Stomach smooth muscle (tissue), 2 donors: Measurements from ENCODE around the gene AGPAT3.

Source experiments
- H3K27ac ChIP-seq: one replicate; pipeline ENCODE4 v1.7.0; 2013; ENCODE audit warnings: mild to moderate bottlenecking, low read length, inconsistent platforms
- H3K27me3 ChIP-seq, 2 donors: one replicate each; pipeline ENCODE4 v1.7.0; 2013; ENCODE audit warnings: low read length in 2 of 2; ENCODE audit not compliant: insufficient read depth in 2 of 2, control insufficient read depth in 1 of 2
- H3K36me3 ChIP-seq, 2 donors: one replicate each; pipeline ENCODE4 v1.7.0; 2013; ENCODE audit warnings: low read length in 2 of 2; ENCODE audit not compliant: control insufficient read depth in 2 of 2, insufficient read depth in 2 of 2
- H3K4me1 ChIP-seq: one replicate; pipeline ENCODE4 v1.7.0; 2013; ENCODE audit warnings: low read length; ENCODE audit not compliant: control insufficient read depth, insufficient read depth
- H3K4me3 ChIP-seq, 2 donors: one replicate each; pipeline ENCODE4 v1.7.0; 2013; ENCODE audit warnings: low read length in 2 of 2
- H3K9ac ChIP-seq, 2 donors: one replicate each; pipeline ENCODE4 v1.7.0; 2013; ENCODE audit warnings: low read length in 2 of 2, mild to moderate bottlenecking in 1 of 2
- H3K9me3 ChIP-seq, 2 donors: one replicate each; pipeline ENCODE4 v1.7.0; 2013; ENCODE audit warnings: low read length in 2 of 2; ENCODE audit not compliant: control insufficient read depth in 2 of 2
- donor health status: healthy.
- donor health status: Pancreatic carcinoma.

AGPAT3 gene

GRCh38 chr21:43884012-43884860 lies 19.2 kb downstream of the AGPAT3 start:
- Histone ChIP-seq H3K4me1 (peaks cover 28% of the 10 kb centered on the region), H3K36me3 (peaks cover 0 to 2% of the 10 kb centered on the region in 2 donors), H3K4me3 (no peak overlapping the region), H3K9ac (no peak overlapping the region), H3K27ac (no peak overlapping the region), H3K27me3 (no peaks in the 10 kb centered on the region), H3K9me3 (no peaks in the 10 kb centered on the region)

GRCh38 chr21:43884861-43885417 lies 19.9 kb downstream of the AGPAT3 start:
- H3K36me3 ChIP-seq: peaks cover 0 to 3% of the 10 kb centered on the region in 2 donors
- no peak overlapping the region for H3K27ac ChIP-seq
- H3K4me3 ChIP-seq: no peak overlapping the region
- no peak overlapping the region for H3K9ac ChIP-seq
- peaks cover 24% of the 10 kb centered on the region for H3K4me1 ChIP-seq
- H3K27me3 ChIP-seq: no peaks in the 10 kb centered on the region
- no peaks in the 10 kb centered on the region for H3K9me3 ChIP-seq

- peaks cover 0 to 2% of the 10 kb centered on the region in 2 donors for H3K36me3 ChIP-seq
- H3K27ac ChIP-seq: no peak overlapping the region
- H3K4me1 ChIP-seq: peaks cover 16% of the 10 kb centered on the region
- H3K27me3 ChIP-seq: no peaks in the 10 kb centered on the region
- H3K4me3 ChIP-seq: no peak overlapping the region
- no peak overlapping the region for H3K9ac ChIP-seq
- H3K9me3 ChIP-seq: no peaks in the 10 kb centered on the region
Measured at GRCh38 chr21:43885721-43886120, 20.7 kb downstream of the AGPAT3 start.

GRCh38 chr21:43886565-43886964 lies 21.5 kb downstream of the AGPAT3 start:
- Histone ChIP-seq H3K36me3 (peaks cover 0 to 2% of the 10 kb centered on the region in 2 donors), H3K4me3 (no peak overlapping the region), H3K27me3 (no peaks in the 10 kb centered on the region), H3K4me1 (peaks cover 16% of the 10 kb centered on the region), H3K9me3 (no peaks in the 10 kb centered on the region), H3K27ac (no peak overlapping the region), H3K9ac (no peak overlapping the region)

GRCh38 chr21:43889069-43889468 lies 24.0 kb downstream of the AGPAT3 start:
- Histone ChIP-seq H3K9ac (no peak overlapping the region), H3K27ac (no peak overlapping the region)

GRCh38 chr21:43890042-43890441 lies 25.0 kb downstream of the AGPAT3 start:
- H3K27ac ChIP-seq: no peak overlapping the region
- H3K4me3 ChIP-seq: no peak overlapping the region
- H3K27me3 ChIP-seq: no peaks in the 10 kb centered on the region
- no peak overlapping the region for H3K9ac ChIP-seq
- H3K9me3 ChIP-seq: no peaks in the 10 kb centered on the region
- H3K4me1 ChIP-seq: peaks cover 10% of the 10 kb centered on the region
- peaks cover 0 to 3% of the 10 kb centered on the region in 2 donors for H3K36me3 ChIP-seq

More at GRCh38 chr21:43889069-43889468, 24.0 kb downstream of the AGPAT3 start:
- Histone ChIP-seq H3K36me3 (peaks cover 0 to 3% of the 10 kb centered on the region in 2 donors), H3K27me3 (no peaks in the 10 kb centered on the region), H3K4me3 (no peak overlapping the region), H3K4me1 (peaks cover 17% of the 10 kb centered on the region), H3K9me3 (no peaks in the 10 kb centered on the region)

- Histone ChIP-seq H3K4me3 (no peak overlapping the region), H3K9me3 (no peaks in the 10 kb centered on the region), H3K36me3 (peaks cover 0 to 3% of the 10 kb centered on the region in 2 donors), H3K9ac (no peak overlapping the region), H3K27me3 (no peaks in the 10 kb centered on the region), H3K4me1 (peaks cover 4% of the 10 kb centered on the region), H3K27ac (no peak overlapping the region)
Measured at GRCh38 chr21:43892334-43892733, 27.3 kb downstream of the AGPAT3 start.

- H3K27ac ChIP-seq: no peak overlapping the region
- no peak overlapping the region for H3K9ac ChIP-seq
- peaks cover 0 to 3% of the 10 kb centered on the region in 2 donors for H3K36me3 ChIP-seq
- H3K4me3 ChIP-seq: no peak overlapping the region
- no peaks in the 10 kb centered on the region for H3K27me3 ChIP-seq
- peaks cover 4% of the 10 kb centered on the region for H3K4me1 ChIP-seq
- no peaks in the 10 kb centered on the region for H3K9me3 ChIP-seq
Measured at GRCh38 chr21:43892984-43893535, 28.0 kb downstream of the AGPAT3 start.

- Histone ChIP-seq H3K4me3 (no peak overlapping the region), H3K9ac (no peak overlapping the region)
Measured at GRCh38 chr21:43893536-43894205, 28.6 kb downstream of the AGPAT3 start.

GRCh38 chr21:43894206-43894577 lies 29.2 kb downstream of the AGPAT3 start:
- no peak overlapping the region for H3K27ac ChIP-seq
- H3K36me3 ChIP-seq: peaks cover 2 to 3% of the 10 kb centered on the region in 2 donors
- H3K9ac ChIP-seq: no peak overlapping the region
- no peak overlapping the region for H3K4me3 ChIP-seq
- no peaks in the 10 kb centered on the region for H3K27me3 ChIP-seq
- peaks cover 4% of the 10 kb centered on the region for H3K4me1 ChIP-seq
- no peaks in the 10 kb centered on the region for H3K9me3 ChIP-seq

More at GRCh38 chr21:43893536-43894205, 28.6 kb downstream of the AGPAT3 start:
- Histone ChIP-seq H3K4me1 (peaks cover 4% of the 10 kb centered on the region), H3K27me3 (no peaks in the 10 kb centered on the region), H3K27ac (no peak overlapping the region), H3K9me3 (no peaks in the 10 kb centered on the region), H3K36me3 (peaks cover 0 to 3% of the 10 kb centered on the region in 2 donors)
